ENCODE results near the gene IRS2.

GRCh38 chr13:109758937-109759480 is 27.4 kb downstream of the IRS2 start:
- TF ChIP-seq CTCF (optimal IDR thresholded peaks at IDR 0.05 in 1 of 3, IDR thresholded peaks at IDR 0.05 in 1 of 3, conservative IDR thresholded peaks at IDR 0.05 in 1 of 3; ENCODE audit: extremely low read depth in 1 of 3, insufficient read depth in 2 of 3, low read length in 3 of 3), result no peak
- no peak for TF ChIP-seq EZH2 (IDR thresholded peaks at IDR 0.05; ENCODE audit: low read length)
